D721Med (cell line): ENCODE data around the gene POLR2M.

ENCODE experiments used
- DNase-seq: peaks from one replicate; pipeline ENCODE4 v3.0.0; 2011; ENCODE audit warnings: low spot score; ENCODE audit not compliant: insufficient read length
- FAIRE-seq: peaks from 2 replicates; lab custom pipeline; 2011; peaks lifted over from hg19 to GRCh38; lab: Jason Lieb, UNC
- TF ChIP-seq, protein P1 (sequence below): IDR thresholded peaks from 2 replicates; pipeline ENCODE4 v1.5.1; 2012; ENCODE audit warnings: mild to moderate bottlenecking, control low read depth; ENCODE audit not compliant: insufficient read depth; ENCODE audit errors: missing control alignments

Gene POLR2M

GRCh38 chr15:57726411-57726810, 19.9 kb downstream of the POLR2M start:
- FAIRE-seq: no peak
- TF ChIP-seq, protein P1, sequence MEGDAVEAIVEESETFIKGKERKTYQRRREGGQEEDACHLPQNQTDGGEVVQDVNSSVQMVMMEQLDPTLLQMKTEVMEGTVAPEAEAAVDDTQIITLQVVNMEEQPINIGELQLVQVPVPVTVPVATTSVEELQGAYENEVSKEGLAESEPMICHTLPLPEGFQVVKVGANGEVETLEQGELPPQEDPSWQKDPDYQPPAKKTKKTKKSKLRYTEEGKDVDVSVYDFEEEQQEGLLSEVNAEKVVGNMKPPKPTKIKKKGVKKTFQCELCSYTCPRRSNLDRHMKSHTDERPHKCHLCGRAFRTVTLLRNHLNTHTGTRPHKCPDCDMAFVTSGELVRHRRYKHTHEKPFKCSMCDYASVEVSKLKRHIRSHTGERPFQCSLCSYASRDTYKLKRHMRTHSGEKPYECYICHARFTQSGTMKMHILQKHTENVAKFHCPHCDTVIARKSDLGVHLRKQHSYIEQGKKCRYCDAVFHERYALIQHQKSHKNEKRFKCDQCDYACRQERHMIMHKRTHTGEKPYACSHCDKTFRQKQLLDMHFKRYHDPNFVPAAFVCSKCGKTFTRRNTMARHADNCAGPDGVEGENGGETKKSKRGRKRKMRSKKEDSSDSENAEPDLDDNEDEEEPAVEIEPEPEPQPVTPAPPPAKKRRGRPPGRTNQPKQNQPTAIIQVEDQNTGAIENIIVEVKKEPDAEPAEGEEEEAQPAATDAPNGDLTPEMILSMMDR: no peak
- DNase-seq: no peak

DNA sequence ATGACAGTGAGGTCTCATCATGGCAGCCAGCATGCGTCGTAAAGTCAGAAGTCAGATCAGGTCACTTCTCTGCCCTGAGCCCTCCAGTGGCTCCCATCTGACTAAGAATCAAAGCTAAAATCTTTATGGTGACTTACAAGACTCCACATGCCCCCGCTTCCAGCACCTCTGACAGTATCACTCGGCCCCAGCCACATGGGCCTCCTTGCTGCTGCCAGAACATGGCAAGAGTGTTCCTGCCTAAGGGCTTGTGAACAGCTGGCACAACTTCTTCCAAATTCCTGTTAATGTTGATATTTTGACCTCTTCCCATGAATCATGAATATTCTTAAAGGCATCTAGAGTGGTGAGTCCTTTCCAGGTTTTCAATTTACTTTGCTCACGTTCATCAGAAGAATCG, 20.5 kb downstream of the POLR2M start:
- FAIRE-seq (no peak), DNase-seq (no peak)
- TF ChIP-seq, protein P1: no peak

GRCh38 chr15:57728436-57728835, 21.9 kb downstream of the POLR2M start:
- TF ChIP-seq, protein P1: no peak
- FAIRE-seq (no peak), DNase-seq (no peak)

- DNase-seq (no peak), FAIRE-seq (no peak)
- TF ChIP-seq, protein P1: no peak
Measured at GRCh38 chr15:57730876-57731275, 24.4 kb downstream of the POLR2M start.

- TF ChIP-seq, protein P1: no peak
- FAIRE-seq (no peak), DNase-seq (no peak)
Measured at GRCh38 chr15:57731530-57732103, 25.1 kb downstream of the POLR2M start.

GRCh38 chr15:57732526-57733331, 26.2 kb downstream of the POLR2M start:
- FAIRE-seq (no peak), DNase-seq (no peak)
- TF ChIP-seq, protein P1: peak; percentile 85

GRCh38 chr15:57734860-57735259, 28.3 kb downstream of the POLR2M start:
- FAIRE-seq: no peak
- TF ChIP-seq, protein P1: no peak
- no peak for DNase-seq
